Left colon (tissue), 2 donors: ENCODE measurements around the gene ZNF165. TPM values are rescaled to one million over a fixed set of nuclear protein-coding genes. Genes with fewer than 3 reads are reported as not detected.
A peak's percentile ranks its signal among the peaks of the same experiment; 100 is the strongest.
"Not testable (repeated sequence)": the region's sequence is repeated elsewhere in the genome, so short reads cannot be mapped to it uniquely, and the experiment has no call there.

ENCODE experiments used
- ATAC-seq: fragments of 200-7000 bp; cut with Tn5 transposase; one replicate; pipeline ENCODE4 v1.9.1; 2020; ENCODE audit warnings: mild to moderate bottlenecking, moderate library complexity
- DNase-seq, 2 donors: peaks; one replicate each; pipeline ENCODE4 v3.0.0-alpha.2; 2020
- intact Hi-C, 2 donors: fragments of 100-400 bp; cut with DNase I in 1 of 2; cut with micrococcal nuclease in 1 of 2; formaldehyde crosslinking; loops; one replicate each; pipeline versions ENCODE4 v1.11.2 to v1.14.0; 2022; cut with DNase I, micrococcal nuclease
- total RNA-seq, 2 donors: library from RNA; stranded (reverse); fragmentation: NEBNext Ultra II Directional; extraction: Animal tissue kit (Norgen Biotek cat#: 25700); gene quantifications; one replicate each; pipeline ENCODE4 v1.2.1, GENCODE V29; 2021
- donor health status: DM: no; HTN: no; CAD: no.
- donor health status: DM: yes; HTN: yes; CAD: no.

Gene ZNF165
- total RNA-seq, 2 donors from 2014 or later, result 4.6 to 5.8 TPM

GRCh38 chr6:28117386-28118050 lies 37.1 kb downstream of the ZNF165 start:
- intact Hi-C loops, result no loop called here
- ATAC-seq (no peak), DNase-seq (no peak)

GRCh38 chr6:28118217-28118616 lies 37.8 kb downstream of the ZNF165 start:
- intact Hi-C loops, result no loop called here
- DNase-seq (no peak), ATAC-seq (no peak)

- intact Hi-C loops, result no loop called here
- ATAC-seq, result no peak
- DNase-seq, result no peak
Observed at GRCh38 chr6:28121876-28122275, 41.5 kb downstream of the ZNF165 start.

GRCh38 chr6:28122283-28122682 lies 41.9 kb downstream of the ZNF165 start:
- DNase-seq, intact Hi-C loops, ATAC-seq: not testable (repeated sequence)

GRCh38 chr6:28124350-28124970 lies 44.1 kb downstream of the ZNF165 start, which contains the start of gene ZSCAN16:
Gene ZSCAN16 (plus strand): TSS chr6:28124609. CDS start chr6:28125444, 835 bp downstream.
- DNase-seq (peak; percentile 85 to 92), ATAC-seq (peak; percentile 100)
- intact Hi-C loops, result no loop called here

GRCh38 chr6:28124971-28125353 lies 44.6 kb downstream of the ZNF165 start:
- no peak for DNase-seq
- intact Hi-C loops, result no loop called here
- ATAC-seq, result peak; percentile 49

- ATAC-seq (no peak), DNase-seq (no peak)
- intact Hi-C loops, result no loop called here
Observed at GRCh38 chr6:28125401-28125800, 45.0 kb downstream of the ZNF165 start.

- DNase-seq (peak in 1 of 2 donors; percentile 10), ATAC-seq (no peak)
- intact Hi-C loops, result no loop called here
Observed at GRCh38 chr6:28134015-28134414, 53.6 kb downstream of the ZNF165 start.

GRCh38 chr6:28134716-28135115 lies 54.3 kb downstream of the ZNF165 start:
- intact Hi-C loops, result no loop called here
- DNase-seq (no peak), ATAC-seq (no peak)

GRCh38 chr6:28135393-28135792 lies 55.0 kb downstream of the ZNF165 start:
- ATAC-seq, result no peak

GRCh38 chr6:28136585-28137504 lies 56.5 kb downstream of the ZNF165 start:
- peak; percentile 77 for ATAC-seq
- intact Hi-C loops, result no loop called here

More at GRCh38 chr6:28135393-28135792, 55.0 kb downstream of the ZNF165 start:
- intact Hi-C loops, result no loop called here
- DNase-seq, result no peak

GRCh38 chr6:28137505-28137981 lies 57.2 kb downstream of the ZNF165 start:
- intact Hi-C loops, result no loop called here
- DNase-seq, result no peak
- ATAC-seq, result peak; percentile 18

More at GRCh38 chr6:28136585-28137504, 56.5 kb downstream of the ZNF165 start:
- DNase-seq, result peak; percentile 87 to 91

Other genes starting within 250 kb of the ZNF165 start
- not detected for gene OR2B2, start 168.2 kb upstream of the ZNF165 start, total RNA-seq
- not detected for gene OR2B6, start 123.3 kb upstream of the ZNF165 start, total RNA-seq
- gene ZSCAN16, start 44.0 kb downstream of the ZNF165 start, total RNA-seq, result 1 to 10 TPM; 7.1 to 8.6 TPM
- gene ZKSCAN8, start 61.3 kb downstream of the ZNF165 start, total RNA-seq, result 10 to 100 TPM; 10.7 to 13.4 TPM
- 10 to 100 TPM; 10.4 to 12.8 TPM for gene ZSCAN9, start 144.7 kb downstream of the ZNF165 start, total RNA-seq
- 1 to 10 TPM; 4.8 to 6.0 TPM for gene ZKSCAN4, start 171.7 kb downstream of the ZNF165 start, total RNA-seq
- gene NKAPL, start 178.7 kb downstream of the ZNF165 start, total RNA-seq, result under 1 TPM; 0.21 to 0.47 TPM
- gene ZSCAN26, start 186.6 kb downstream of the ZNF165 start, total RNA-seq, result 1 to 10 TPM; 3.8 to 7.9 TPM
- 1 to 10 TPM; 1.4 to 1.5 TPM for gene PGBD1, start 201.0 kb downstream of the ZNF165 start, total RNA-seq